HuH-7 (cell line): ENCODE data around the gene KIF5A.

Source experiments
- DNase-seq: peaks from one replicate; pipeline ENCODE4 v3.0.0; 2011; ENCODE audit warnings: low spot score

Gene KIF5A

GRCh38 chr12:57632073-57632957 is 82.5 kb downstream of the KIF5A start:
- DNase-seq: peak; percentile 66

- peak; percentile 90 for DNase-seq
These were observed 83.4 kb downstream of the KIF5A start, which contains the start of gene B4GALNT1 for GRCh38 chr12:57632958-57633840. TSS of gene B4GALNT1 (minus strand) at chr12:57633201. CDS start at chr12:57632132, 1,069 bp downstream.
